ENCODE data around the gene PSME1.

The PSME1 gene

DNA sequence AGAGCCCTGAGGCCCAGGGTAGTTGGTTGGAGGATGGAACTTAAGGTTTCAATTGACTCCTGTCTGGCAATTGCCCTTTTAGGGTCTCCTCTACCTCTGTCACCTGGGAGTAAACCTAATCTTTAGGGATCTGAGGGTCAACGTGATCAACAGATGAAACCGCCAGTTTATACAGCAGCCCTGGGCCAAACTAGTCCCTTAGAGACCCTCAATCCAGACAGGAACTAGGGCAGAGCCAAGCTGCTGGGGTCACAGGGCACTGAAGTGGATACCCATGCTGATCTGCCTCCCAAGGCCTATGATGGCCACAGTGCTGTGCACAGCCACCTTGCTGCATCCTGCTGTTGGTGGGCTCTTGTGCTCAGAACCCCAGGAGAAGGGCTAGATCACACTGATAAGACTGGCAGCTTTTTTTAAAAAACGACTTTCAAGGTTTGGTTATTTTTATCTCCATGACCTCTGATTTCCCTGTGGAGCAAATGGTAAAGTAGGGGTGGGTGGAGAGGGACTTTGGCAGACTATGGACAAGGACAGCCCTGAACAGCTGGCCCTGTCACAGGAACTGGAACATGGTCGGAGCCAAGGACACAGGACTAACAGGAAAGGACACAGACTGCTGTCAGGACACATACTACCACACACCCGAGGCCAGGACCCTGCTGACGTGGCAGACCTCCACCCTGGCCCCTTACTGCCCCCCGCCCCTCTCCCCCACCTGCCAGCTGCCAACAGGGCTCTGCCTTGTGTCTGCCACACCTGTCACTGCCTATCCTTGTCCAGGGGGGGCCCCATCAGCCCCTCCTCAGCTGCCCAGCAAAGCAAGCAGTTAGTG is 5.1 kb upstream of the PSME1 start:
- no peak for DNase-seq

DNA sequence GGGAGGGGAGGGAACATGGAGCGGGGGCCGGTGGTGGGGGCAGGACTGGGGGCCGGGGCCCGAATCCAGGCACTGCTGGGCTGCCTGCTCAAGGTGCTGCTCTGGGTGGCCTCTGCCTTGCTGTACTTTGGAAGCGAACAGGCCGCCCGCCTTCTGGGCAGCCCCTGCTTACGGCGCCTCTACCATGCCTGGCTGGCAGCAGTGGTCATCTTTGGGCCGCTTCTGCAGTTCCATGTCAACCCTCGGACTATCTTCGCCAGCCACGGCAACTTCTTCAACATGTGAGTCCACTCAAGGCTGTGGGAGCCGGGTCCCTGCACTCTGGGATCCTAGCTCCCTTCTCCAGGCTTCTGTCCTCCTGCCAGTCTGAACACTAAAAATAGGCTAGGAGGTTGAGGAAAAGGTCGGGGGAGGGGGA is 4.4 kb upstream of the PSME1 start:
- no peak for DNase-seq

DNA sequence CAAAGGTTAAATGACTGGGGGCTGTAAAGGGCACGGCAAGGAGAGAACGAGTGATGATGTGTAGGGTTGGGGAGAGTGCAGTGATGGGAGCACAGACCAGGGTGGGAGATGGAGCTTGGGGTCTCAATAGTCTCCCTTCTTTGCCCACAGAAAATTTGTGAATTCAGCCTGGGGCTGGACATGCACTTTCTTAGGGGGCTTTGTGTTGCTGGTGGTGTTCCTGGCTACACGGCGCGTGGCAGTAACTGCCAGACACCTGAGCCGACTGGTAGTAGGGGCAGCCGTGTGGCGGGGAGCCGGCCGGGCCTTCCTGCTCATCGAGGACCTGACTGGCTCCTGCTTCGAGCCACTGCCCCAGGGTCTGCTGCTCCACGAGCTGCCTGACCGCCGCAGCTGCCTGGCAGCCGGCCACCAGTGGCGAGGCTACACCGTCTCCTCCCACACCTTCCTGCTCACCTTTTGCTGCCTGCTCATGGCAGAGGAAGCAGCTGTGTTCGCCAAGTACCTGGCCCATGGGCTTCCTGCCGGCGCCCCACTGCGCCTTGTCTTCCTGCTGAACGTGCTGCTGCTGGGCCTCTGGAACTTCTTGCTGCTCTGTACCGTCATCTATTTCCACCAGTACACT is 3.8 kb upstream of the PSME1 start:
- peak in 1 of 2 experiments; percentile 24 for DNase-seq

DNA sequence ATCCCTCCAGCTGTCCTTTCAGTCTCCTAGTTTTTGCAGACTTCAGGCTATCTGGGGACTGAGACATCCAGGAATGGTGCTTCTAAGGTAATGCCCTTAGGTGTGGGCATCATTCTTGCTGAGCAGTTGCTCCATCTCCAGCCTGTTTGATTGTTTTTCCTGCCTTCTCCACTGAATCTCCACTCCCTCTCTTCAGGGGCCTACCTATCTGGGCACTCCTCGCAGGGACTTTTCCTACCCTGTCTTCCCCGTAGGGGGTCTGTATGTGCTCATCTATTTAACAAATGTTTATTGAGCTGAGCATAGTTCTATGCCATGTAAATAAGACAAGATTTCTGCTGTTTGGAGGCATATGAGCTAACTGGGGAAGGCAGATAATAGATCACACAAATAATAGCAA is 3.0 kb upstream of the PSME1 start:
- no peak for DNase-seq

DNA sequence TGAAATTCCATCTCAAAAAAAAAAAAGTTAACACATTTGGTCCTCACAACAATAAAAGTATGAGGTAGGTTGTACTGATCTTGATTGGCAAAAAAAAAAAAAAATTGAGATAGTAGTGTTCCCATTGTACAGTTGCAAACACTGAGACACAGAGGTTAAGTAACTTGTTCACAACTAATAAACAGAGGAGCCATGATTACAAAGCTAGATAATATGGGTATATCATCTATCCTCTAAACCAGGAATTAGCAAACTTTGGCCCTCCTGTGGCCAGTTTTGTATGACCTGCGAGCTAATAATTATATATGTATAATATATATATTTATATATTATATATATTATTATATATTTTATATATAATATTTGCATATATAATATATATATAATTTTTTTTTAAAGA is 2.3 kb upstream of the PSME1 start:
- no peak for DNase-seq

DNA sequence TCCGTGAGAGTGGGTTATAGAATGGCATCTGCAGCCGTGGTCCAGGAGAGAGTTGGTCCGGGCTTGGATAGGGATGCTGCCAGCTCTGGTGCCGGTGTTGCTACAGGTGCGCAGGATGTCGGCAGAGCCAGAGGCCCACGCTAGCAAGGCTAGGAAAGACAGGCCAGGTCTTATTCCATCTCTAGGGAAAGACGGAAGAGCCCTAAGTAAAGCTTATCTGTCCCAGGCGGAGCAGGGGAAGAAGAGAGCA is 485 bp upstream of the PSME1 start:
- no peak for DNase-seq

DNA sequence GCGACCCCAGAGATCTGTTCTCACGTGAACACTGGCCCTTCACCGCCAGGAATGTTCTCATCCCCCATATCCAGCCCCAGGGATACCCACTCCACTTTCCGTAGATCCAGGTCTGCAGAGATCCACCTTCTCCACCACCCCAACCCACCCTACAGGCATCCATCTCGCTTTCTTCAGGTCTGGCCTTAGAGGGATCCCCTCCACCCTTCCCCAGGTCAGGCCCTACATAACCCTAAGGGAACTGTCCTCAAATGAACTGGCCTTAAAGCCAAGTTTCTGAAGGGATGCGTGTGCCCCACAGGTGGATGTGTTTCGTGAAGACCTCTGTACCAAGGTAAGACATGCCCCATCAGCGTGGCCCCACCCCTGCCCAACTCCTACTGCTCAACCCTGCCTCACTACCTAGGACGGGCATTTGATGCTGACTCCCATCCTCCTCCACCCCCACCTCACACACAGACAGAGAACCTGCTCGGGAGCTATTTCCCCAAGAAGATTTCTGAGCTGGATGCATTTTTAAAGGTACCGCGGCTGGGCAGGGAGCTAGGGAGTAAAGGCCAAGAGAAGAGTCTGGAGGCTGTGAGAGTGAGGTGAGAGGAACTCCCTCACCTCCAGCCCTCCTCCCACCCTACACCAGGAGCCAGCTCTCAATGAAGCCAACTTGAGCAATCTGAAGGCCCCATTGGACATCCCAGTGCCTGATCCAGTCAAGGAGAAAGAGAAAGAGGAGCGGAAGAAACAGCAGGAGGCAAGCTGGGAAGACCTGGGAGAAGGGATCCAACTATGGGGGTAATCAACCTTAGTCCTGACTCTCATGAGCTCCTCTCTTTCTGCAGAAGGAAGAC is 912 bp downstream of the PSME1 start:
- DNase-seq: no peak

DNA sequence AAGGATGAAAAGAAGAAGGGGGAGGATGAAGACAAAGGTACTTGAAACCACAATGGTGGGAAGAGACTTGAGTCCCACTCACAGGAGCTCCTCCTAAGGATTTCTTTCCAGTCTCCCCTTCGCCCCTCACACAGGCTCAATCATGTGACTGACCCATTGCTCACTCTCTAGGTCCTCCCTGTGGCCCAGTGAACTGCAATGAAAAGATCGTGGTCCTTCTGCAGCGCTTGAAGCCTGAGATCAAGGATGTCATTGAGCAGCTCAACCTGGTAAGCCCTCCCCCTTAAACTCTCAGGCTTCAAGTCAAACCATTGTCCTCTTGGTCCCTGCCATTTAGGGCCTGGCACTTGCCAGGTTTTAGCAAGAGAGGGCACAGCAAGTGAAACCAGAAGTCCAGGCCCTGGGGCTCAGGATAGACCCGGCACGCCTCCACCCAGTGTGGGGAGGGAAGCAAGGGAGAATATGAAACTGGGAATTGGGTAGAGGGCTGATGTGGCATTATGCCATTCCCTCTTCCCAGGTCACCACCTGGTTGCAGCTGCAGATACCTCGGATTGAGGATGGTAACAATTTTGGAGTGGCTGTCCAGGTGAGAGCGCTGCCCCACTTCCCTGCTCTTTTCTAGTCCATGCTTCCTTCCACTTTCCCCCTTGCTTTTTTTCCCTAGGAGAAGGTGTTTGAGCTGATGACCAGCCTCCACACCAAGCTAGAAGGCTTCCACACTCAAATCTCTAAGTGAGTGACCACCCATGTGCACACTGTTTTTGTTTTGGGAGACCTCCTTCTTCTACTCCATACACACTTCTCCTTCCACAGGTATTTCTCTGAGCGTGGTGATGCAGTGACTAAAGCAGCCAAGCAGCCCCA is 1.8 kb downstream of the PSME1 start:
- DNase-seq: no peak

DNA sequence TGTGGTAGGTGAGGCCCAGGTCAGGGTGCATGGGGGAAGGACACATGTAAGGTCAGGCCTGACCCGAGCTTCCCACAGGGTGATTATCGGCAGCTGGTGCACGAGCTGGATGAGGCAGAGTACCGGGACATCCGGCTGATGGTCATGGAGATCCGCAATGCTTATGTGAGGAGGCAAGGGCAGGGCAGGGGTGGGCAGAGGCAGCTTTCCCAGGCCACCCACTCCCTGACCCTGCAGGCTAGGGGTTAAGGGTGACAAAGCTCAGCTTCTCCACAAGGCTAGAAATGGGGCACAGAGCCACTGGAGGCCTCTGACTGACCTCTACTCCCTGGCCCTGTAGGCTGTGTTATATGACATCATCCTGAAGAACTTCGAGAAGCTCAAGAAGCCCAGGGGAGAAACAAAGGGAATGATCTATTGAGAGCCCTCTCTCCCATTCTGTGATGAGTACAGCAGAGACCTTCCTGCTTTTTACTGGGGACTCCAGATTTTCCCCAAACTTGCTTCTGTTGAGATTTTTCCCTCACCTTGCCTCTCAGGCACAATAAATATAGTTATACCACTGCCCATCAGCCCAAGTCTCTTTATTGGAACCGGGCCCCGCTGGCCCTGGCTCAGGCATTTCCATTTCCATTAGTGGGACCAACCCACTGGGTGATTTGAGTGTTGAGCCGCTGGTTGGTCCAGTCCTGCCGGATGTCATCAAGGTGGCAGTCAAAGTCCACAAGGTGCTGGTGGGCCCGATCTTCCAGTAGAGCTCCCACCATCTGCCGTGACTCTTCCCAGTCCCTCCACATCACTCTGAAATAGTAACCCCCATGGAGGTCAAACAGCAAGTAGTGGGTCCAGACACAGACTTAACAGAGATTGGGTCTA is 2.6 kb downstream of the PSME1 start:
- DNase-seq: no peak

DNA sequence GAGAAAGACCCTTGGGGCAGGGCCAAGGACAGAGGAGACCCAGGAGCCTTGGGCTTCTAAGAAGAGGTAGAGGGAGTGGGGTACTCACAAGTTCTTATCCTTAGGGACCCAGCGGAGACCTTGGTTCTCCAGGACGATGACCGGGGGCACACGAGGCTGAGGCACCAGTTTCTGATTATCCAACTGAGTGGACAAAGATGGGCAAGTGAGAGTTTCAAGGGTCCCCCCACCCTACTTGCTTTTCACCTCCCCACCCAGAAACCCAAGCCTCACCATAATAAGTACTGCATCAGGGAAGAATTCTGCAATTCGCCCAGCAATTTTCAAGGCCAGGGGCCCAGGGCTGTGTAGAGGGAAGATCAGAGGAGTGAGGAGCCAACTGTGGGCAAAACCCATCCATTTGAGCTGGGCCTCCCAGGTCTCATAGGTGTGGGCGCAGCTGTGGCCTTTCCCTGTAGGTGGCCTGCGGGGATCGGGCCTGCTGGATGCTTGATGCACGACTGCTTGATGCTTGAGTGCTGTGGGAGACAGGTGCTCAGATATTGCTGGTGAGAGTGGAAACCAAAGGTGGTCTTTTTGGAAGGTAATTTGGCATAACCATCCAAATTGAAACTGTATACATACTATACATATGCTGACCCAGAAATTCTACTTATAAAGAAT is 3.4 kb downstream of the PSME1 start:
- no peak for DNase-seq

DNA sequence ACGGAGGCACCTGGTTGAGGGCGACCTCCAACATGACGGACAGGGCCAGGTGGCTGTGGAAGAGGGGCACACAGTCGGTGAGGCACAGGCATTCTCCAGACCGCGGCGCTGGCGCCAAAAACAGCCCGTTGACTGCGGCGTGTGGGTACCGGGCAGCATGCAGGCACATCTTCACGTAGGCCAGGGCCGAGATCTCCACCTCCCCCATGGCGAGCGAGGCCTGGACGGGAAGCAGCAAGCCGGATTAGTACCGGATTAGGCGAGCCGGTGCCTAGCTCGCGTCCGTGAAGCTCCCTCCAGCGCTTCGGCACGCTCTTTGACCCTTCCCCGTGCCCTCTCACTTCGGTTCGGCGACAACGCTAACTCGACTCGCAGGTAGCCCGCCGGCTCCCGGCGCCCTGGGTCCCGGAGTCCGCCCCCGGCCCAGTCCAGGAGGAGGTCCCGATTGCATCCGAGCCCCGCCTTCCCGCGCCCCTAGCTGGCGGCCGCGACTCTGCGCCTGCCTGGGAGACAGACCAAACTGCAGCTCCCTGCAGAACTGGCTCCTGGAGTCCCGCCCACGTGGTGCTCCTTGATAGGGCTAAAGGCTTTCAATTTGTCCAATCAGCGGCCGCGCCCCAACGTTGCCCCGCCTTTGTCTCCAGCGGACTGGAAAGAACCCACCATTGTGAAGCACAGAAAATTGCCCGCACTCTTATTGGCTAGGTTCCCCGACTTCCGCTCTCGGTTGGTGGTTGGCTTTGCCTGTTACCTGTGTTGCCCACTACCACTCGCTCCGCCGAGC is 5.3 kb downstream of the PSME1 start, which contains the start of gene EMC9:
Gene EMC9, minus strand, starts transcription at position 495 of the 784 bp plus-strand sequence. Its CDS starts 287 bp downstream, at position 208.
- peak; percentile 99 for DNase-seq

DNA sequence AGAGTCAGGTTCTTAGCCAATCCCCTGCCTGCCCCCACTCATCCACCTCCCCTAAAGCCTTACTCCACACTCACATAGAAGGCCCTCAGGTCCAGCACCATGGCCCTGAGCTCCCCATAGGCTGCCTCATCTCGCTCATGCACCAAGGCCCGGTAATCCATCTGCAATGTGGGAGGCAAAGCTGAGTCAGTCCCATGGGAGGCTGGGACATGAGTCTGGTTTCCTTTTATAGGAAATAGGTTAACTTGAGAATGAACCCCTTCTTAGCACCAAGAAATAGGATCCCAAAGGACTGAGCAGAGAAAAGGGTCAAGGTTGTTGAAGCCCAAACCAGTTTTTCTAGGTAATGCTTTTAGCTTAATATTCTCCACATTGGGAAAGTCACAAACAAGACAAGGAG is 7.5 kb downstream of the PSME1 start:
- DNase-seq: no peak

DNA sequence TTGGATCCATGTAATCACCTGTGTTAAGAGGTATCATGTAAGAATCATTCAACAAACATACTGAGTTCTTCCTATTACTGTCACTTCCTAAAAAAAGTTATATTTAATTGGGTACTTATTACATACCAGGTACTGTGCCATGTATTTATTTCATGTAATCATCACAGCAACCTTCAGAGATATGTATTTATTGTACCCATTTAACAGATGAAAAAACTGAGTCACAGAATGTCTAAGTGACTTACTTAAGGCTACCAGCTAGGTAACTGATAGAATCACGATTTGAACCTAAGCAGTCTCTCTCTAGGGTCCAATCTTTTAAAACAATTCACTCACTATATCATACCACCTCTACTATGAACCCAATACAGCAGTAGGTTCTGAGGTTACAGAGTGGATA is 8.5 kb downstream of the PSME1 start:
- DNase-seq: no peak

DNA sequence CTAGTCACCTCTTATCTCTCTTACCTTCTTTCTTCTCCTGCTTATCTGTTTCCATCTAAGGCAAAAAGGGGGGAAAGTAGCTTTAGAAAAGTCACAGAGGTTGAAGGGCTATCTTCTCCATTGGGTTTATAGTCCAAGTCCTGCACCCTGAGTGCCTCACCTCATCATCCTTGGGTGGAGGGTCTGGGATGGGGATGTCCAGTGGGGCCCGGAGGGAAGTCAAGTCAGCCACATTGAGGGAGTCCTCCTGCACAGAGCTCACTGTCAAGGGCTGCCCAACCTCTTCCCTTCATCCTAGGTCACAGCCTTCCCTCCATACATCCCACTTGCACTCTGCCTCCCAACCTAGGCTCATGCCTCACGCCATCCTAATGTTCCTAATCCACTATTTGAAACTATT is 9.2 kb downstream of the PSME1 start:
- DNase-seq: no peak

DNA sequence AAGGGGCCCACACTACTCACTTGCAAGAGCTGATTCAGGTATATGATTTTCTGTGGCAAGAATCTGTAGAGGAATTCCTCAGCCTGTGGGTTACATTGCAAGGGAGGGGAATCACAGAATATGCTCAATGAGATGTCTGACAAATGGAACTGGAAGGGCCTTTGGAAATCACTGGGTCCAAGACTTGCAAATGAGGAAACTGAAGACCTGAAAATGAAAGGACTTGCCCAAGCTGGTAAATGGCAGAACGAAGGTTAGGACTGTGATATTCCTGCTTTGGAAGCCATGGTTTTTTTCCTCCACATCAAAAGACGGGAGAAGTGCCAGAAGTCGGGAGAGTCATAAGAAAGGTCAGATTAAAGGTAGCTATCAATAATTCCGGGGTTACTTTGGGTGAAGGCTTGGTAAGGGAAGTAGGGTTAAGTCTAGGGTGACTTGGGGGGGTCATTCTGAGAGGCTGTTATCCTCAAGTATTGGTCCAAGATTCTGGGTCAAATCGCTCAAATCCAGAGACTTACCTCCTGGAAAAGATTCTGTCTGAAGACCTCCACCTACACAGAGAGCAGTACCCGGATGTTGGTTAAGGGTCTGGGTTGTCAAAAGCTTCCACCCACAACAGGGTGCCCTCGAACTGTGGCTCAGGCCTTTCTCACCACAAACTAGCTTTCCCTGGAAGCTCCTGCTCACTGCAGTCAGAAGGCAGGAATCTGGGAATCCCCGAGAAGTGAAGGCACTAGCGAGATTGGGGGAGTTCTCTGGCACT is 9.9 kb downstream of the PSME1 start:
- no peak for DNase-seq

DNA sequence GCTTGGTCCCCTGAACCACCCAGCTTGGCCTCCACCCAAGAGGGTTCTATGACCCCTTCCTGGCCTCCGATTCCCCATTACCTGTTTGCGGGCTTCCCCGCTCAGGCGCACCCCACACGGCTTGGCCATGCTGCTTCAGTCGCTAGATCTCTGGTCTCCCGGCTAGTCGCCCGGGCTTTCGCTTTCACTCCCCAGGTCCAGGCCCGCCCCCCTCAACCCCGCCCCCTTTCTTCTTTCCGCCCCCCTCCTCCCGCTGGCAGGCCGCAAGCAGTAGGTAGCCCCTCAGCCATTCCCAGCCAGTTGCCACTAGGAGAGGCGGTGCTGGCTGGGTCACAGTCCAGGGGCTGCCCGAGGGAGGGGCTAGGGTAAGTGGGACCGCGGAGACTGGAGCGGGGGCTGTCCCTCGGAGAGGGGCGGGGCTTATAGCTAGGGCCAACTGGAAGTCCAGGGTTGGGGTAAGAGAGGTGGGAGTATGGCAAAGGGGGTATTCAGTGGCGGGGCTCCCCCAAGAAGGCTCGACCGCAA is 10.5 kb downstream of the PSME1 start, which contains the start of gene PSME2:
Gene PSME2, minus strand, starts transcription at position 158 of the 525 bp plus-strand sequence. Its CDS starts 29 bp downstream, at position 129.
- peak; percentile 76 to 79 for DNase-seq

DNA sequence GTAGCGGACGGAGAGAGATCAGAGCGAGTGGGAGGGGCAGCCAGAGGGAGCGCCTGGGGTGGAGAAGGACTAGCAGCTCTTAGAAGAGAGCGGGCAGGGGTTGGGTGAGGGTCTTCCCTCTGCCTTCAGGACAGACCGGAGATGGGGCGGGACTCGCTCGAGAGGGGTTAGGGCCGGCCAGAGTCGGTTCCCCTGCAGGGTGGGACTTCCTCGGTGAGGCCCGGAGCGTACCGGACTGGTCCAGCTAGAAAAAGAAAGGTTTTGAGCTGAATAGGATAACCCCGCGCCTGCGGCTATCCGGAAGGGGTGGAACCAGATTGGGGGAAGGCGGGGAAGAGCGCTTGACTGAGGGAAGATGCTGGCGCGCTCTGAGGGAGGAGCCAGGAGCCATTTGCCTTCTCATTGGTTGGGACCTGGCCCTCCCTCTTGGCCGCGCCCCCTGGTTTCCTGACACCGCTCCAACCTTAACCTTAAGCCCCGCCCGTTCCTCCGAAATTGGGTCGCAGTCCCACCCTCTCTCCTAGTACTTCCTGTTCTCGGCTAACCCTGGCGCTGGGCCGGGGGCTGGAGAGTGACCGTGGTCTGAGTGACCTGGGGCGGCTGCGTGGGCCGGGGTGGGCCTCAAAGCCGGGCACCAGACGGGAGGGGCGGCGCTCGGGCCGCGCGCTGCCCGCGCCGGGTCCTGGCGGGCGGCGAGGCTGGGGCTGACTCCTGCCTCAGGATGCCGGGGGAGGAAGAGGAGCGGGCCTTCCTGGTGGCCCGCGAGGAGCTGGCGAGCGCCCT is 11.2 kb downstream of the PSME1 start, which contains the start of gene RNF31:
Gene RNF31, plus strand, starts transcription at position 521 of the 783 bp plus-strand sequence. Its CDS starts 201 bp downstream, at position 722.
- DNase-seq: peak; percentile 95 to 98
